Peyer's patch (tissue), 4 donors: ENCODE measurements around the gene TMEM258.

ENCODE experiments used
- POLR2A ChIP-seq, 2 donors: fragments of 450-650 bp; IDR thresholded peaks; one replicate each; pipeline ENCODE4 v1.5.1; 2017; ENCODE audit warnings: antibody characterized with exemption in 2 of 2, mild to moderate bottlenecking in 2 of 2, moderate library complexity in 2 of 2
- TF ChIP-seq, protein P1 (sequence below), 6 experiments: fragments of 450-650 bp in 4 of 6; fragments of 200-600 bp in 2 of 6; sonication (generic) in 1 of 6; IDR thresholded peaks; one replicate each; pipeline ENCODE4 v1.5.1; 2017 to 2019; ENCODE audit warnings: antibody characterized with exemption in 6 of 6, mild to moderate bottlenecking in 3 of 6, moderate library complexity in 1 of 6

DNA sequence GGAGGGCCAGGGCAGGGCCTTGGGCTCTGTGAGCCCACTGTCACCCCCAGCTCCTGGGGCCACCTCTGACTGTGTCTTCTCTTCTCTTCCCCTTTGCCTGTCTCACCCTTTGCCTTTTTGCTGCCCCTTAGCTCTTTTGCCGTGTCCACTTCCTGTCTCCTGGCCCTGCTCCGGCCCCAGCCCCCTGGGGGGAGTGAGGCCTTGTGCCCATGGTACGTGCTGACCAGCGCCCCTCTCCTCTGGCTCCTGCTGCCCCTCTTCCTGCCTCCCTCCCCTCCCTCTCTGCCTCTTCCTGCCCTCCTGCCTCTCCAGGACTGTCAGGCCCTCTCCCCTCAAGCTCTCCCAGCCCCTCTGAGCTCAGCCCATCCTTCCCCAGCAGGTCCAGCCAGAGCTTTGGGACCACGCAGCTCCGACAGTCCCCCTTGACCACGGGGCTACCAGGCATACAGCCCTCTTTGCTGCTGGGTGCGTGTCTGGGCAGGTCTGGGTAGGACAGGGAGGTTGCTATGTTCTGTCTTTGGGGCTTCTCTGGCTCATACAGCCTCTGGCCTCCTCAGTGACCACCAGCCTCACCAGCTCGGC lies 11.7 kb downstream of the TMEM258 start:
- TF ChIP-seq, protein P1, sequence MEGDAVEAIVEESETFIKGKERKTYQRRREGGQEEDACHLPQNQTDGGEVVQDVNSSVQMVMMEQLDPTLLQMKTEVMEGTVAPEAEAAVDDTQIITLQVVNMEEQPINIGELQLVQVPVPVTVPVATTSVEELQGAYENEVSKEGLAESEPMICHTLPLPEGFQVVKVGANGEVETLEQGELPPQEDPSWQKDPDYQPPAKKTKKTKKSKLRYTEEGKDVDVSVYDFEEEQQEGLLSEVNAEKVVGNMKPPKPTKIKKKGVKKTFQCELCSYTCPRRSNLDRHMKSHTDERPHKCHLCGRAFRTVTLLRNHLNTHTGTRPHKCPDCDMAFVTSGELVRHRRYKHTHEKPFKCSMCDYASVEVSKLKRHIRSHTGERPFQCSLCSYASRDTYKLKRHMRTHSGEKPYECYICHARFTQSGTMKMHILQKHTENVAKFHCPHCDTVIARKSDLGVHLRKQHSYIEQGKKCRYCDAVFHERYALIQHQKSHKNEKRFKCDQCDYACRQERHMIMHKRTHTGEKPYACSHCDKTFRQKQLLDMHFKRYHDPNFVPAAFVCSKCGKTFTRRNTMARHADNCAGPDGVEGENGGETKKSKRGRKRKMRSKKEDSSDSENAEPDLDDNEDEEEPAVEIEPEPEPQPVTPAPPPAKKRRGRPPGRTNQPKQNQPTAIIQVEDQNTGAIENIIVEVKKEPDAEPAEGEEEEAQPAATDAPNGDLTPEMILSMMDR (IDR thresholded peaks at IDR 0.05), result no peak
- no peak for TF ChIP-seq POLR2A (IDR thresholded peaks at IDR 0.05)
